HG03354 (cell line): ENCODE measurements around the gene BRSK1.

ENCODE experiments used
- ATAC-seq: cut with Tn5 transposase; IDR thresholded peaks from one replicate; pipeline ENCODE4 v1.9.1; 2021; ENCODE audit warnings: mild to moderate bottlenecking; ENCODE audit not compliant: unreplicated experiment, poor library complexity, severe bottlenecking

BRSK1 gene

GRCh38 chr19:55270172-55270942 lies 13.4 kb upstream of the BRSK1 start:
- no peak for ATAC-seq

GRCh38 chr19:55272142-55272541 lies 11.7 kb upstream of the BRSK1 start:
- no peak for ATAC-seq

GRCh38 chr19:55273978-55274707 lies 9.7 kb upstream of the BRSK1 start:
- no peak for ATAC-seq

- ATAC-seq: peak; percentile 60
Measured at GRCh38 chr19:55275851-55276719, 7.7 kb upstream of the BRSK1 start.

GRCh38 chr19:55276720-55277430 lies 6.9 kb upstream of the BRSK1 start:
- peak; percentile 9 for ATAC-seq

GRCh38 chr19:55277494-55277893 lies 6.3 kb upstream of the BRSK1 start:
- ATAC-seq: no peak

GRCh38 chr19:55278391-55279135 lies 5.2 kb upstream of the BRSK1 start:
- no peak for ATAC-seq

- ATAC-seq: no peak
Measured at GRCh38 chr19:55279340-55279739, 4.5 kb upstream of the BRSK1 start.

- peak; percentile 76 for ATAC-seq
Measured at GRCh38 chr19:55279770-55280643, 3.8 kb upstream of the BRSK1 start, which contains the start of gene HSPBP1. Gene HSPBP1 (minus strand): TSS chr19:55280110. CDS start chr19:55279608, 502 bp downstream.

- ATAC-seq: no peak
Measured at GRCh38 chr19:55284405-55285058, 735 bp downstream of the BRSK1 start.

- ATAC-seq: no peak
Measured at GRCh38 chr19:55285229-55285890, 1.6 kb downstream of the BRSK1 start.

- no peak for ATAC-seq
Measured at GRCh38 chr19:55287361-55288079, 3.7 kb downstream of the BRSK1 start.

- ATAC-seq: no peak
Measured at GRCh38 chr19:55289117-55289796, 5.5 kb downstream of the BRSK1 start.

GRCh38 chr19:55297267-55297666 lies 13.5 kb downstream of the BRSK1 start:
- no peak for ATAC-seq

- ATAC-seq: no peak
Measured at GRCh38 chr19:55299991-55300390, 16.2 kb downstream of the BRSK1 start.
